ENCODE measurements around the gene MDH1.
"Not testable (repeated sequence)": the region's sequence is repeated elsewhere in the genome, so short reads cannot be mapped to it uniquely, and the experiment has no call there.

The MDH1 gene

GRCh38 chr2:63604666-63605065 is 15.9 kb downstream of the MDH1 start:
- Histone ChIP-seq H2AFZ (no peak overlapping the region), H3K9ac (no peak overlapping the region), H3K4me1 (no peaks in the 10 kb centered on the region), H3K4me3 (ENCODE audit: low read depth, low read length) (no peak overlapping the region), H3K9me3 (ENCODE audit: control insufficient read depth, low read length) (no peaks in the 10 kb centered on the region), H3K27ac (no peak overlapping the region), H3K27me3 (ENCODE audit: control insufficient read depth, insufficient read depth, low read length) (no peaks in the 10 kb centered on the region), H3K36me3 (ENCODE audit: control insufficient read depth, insufficient read depth, low read length) (no peaks in the 10 kb centered on the region), H3K4me2 (ENCODE audit: low read length) (no peak overlapping the region), H3K79me2 (no peaks in the 10 kb centered on the region)
- TF ChIP-seq CTCF (IDR thresholded peaks at IDR 0.05), result no peak

GRCh38 chr2:63608865-63609264 is 20.1 kb downstream of the MDH1 start:
- not testable (repeated sequence) for H3K4me1 ChIP-seq; H3K9me3 ChIP-seq (ENCODE audit: control insufficient read depth, low read length); H3K27ac ChIP-seq; H3K36me3 ChIP-seq (ENCODE audit: control insufficient read depth, insufficient read depth, low read length); H2AFZ ChIP-seq; H3K9ac ChIP-seq; H3K4me3 ChIP-seq (ENCODE audit: low read depth, low read length); H3K27me3 ChIP-seq (ENCODE audit: control insufficient read depth, insufficient read depth, low read length); H3K4me2 ChIP-seq (ENCODE audit: low read length); H3K79me2 ChIP-seq

GRCh38 chr2:63610525-63610924 is 21.8 kb downstream of the MDH1 start:
- no peaks in the 10 kb centered on the region for H3K79me2 ChIP-seq
- TF ChIP-seq CTCF (IDR thresholded peaks at IDR 0.05), result no peak
- H3K36me3 ChIP-seq (ENCODE audit: control insufficient read depth, insufficient read depth, low read length), result no peaks in the 10 kb centered on the region
- H3K27me3 ChIP-seq (ENCODE audit: control insufficient read depth, insufficient read depth, low read length), result no peaks in the 10 kb centered on the region
- H3K27ac ChIP-seq, result no peak overlapping the region
- H3K9me3 ChIP-seq (ENCODE audit: control insufficient read depth, low read length), result no peaks in the 10 kb centered on the region
- no peaks in the 10 kb centered on the region for H3K4me1 ChIP-seq
- H3K9ac ChIP-seq, result no peak overlapping the region
- H3K4me2 ChIP-seq (ENCODE audit: low read length), result no peak overlapping the region
- no peak overlapping the region for H3K4me3 ChIP-seq (ENCODE audit: low read depth, low read length)
- no peak overlapping the region for H2AFZ ChIP-seq

GRCh38 chr2:63613391-63613901 is 24.7 kb downstream of the MDH1 start:
- Histone ChIP-seq H3K79me2 (no peaks in the 10 kb centered on the region), H3K9me3 (ENCODE audit: control insufficient read depth, low read length) (no peaks in the 10 kb centered on the region), H2AFZ (no peak overlapping the region), H3K27ac (no peak overlapping the region), H3K4me3 (ENCODE audit: low read depth, low read length) (no peak overlapping the region), H3K27me3 (ENCODE audit: control insufficient read depth, insufficient read depth, low read length) (no peaks in the 10 kb centered on the region), H3K9ac (no peak overlapping the region), H3K4me1 (no peaks in the 10 kb centered on the region), H3K4me2 (ENCODE audit: low read length) (no peak overlapping the region), H3K36me3 (ENCODE audit: control insufficient read depth, insufficient read depth, low read length) (no peaks in the 10 kb centered on the region)
- no peak for TF ChIP-seq CTCF (IDR thresholded peaks at IDR 0.05)

GRCh38 chr2:63614448-63614968 is 25.7 kb downstream of the MDH1 start:
- no peaks in the 10 kb centered on the region for H3K4me1 ChIP-seq
- H3K9me3 ChIP-seq (ENCODE audit: control insufficient read depth, low read length), result no peaks in the 10 kb centered on the region
- peak overlapping the region; percentile 48 for H2AFZ ChIP-seq
- H3K9ac ChIP-seq, result no peak overlapping the region
- H3K36me3 ChIP-seq (ENCODE audit: control insufficient read depth, insufficient read depth, low read length), result no peaks in the 10 kb centered on the region
- no peaks in the 10 kb centered on the region for H3K27me3 ChIP-seq (ENCODE audit: control insufficient read depth, insufficient read depth, low read length)
- no peaks in the 10 kb centered on the region for H3K79me2 ChIP-seq
- H3K4me2 ChIP-seq (ENCODE audit: low read length), result no peak overlapping the region
- no peak overlapping the region for H3K27ac ChIP-seq
- H3K4me3 ChIP-seq (ENCODE audit: low read depth, low read length), result no peak overlapping the region
- TF ChIP-seq CTCF (IDR thresholded peaks at IDR 0.05), result no peak

Data from parathyroid adenoma (tissue), 2 donors.